PC-9 (cell line): ENCODE results near the gene OR52K1.

Experiments
- CTCF ChIP-seq: fragments of 200-600 bp; sonication (generic); conservative IDR thresholded peaks from 2 replicates; pipeline ENCODE4 v1.6.1; 2017; ENCODE audit warnings: mixed run types, antibody characterized with exemption, mild to moderate bottlenecking, moderate library complexity
- EZH2 ChIP-seq: fragments of 200-600 bp; sonication (generic); IDR thresholded peaks from 2 replicates; pipeline ENCODE4 v1.8.0; 2017; ENCODE audit warnings: antibody characterized with exemption, low read depth

GRCh38 chr11:4459500-4459899, 22.9 kb upstream of the OR52K1 start:
- TF ChIP-seq CTCF: no peak
- no peak for TF ChIP-seq EZH2
